GM18526 (cell line): ENCODE results near the gene PTMS.

ENCODE experiments used
- POLR2A ChIP-seq: IDR thresholded peaks from 3 replicates; pipeline ENCODE4 v1.6.1; 2011; ENCODE audit not compliant: insufficient read length; ENCODE audit errors: extremely low read depth

PTMS gene

GRCh38 chr12:6767353-6768319, 1.5 kb downstream of the PTMS start:
- TF ChIP-seq POLR2A: no peak

GRCh38 chr12:6768437-6768914, 2.3 kb downstream of the PTMS start:
- TF ChIP-seq POLR2A: no peak

GRCh38 chr12:6768990-6769389, 2.8 kb downstream of the PTMS start:
- TF ChIP-seq POLR2A: no peak

GRCh38 chr12:6769666-6770065, 3.5 kb downstream of the PTMS start:
- TF ChIP-seq POLR2A: no peak

GRCh38 chr12:6770094-6770493, 3.9 kb downstream of the PTMS start:
- no peak for TF ChIP-seq POLR2A

GRCh38 chr12:6770600-6770999, 4.4 kb downstream of the PTMS start:
- no peak for TF ChIP-seq POLR2A

- TF ChIP-seq POLR2A: no peak
Measured at GRCh38 chr12:6771091-6771495, 4.9 kb downstream of the PTMS start.

- no peak for TF ChIP-seq POLR2A
Measured at GRCh38 chr12:6771509-6772330, 5.6 kb downstream of the PTMS start.

GRCh38 chr12:6772331-6772695, 6.2 kb downstream of the PTMS start, which contains the start of gene LAG3:
LAG3 (plus strand) TSS chr12:6772520; CDS start chr12:6772853, 333 bp downstream.
- TF ChIP-seq POLR2A: no peak

- no peak for TF ChIP-seq POLR2A
Measured at GRCh38 chr12:6772726-6773589, 6.8 kb downstream of the PTMS start.

GRCh38 chr12:6773590-6774351, 7.6 kb downstream of the PTMS start:
- no peak for TF ChIP-seq POLR2A

GRCh38 chr12:6774499-6775062, 8.4 kb downstream of the PTMS start:
- TF ChIP-seq POLR2A: no peak
